Motor neuron (in vitro differentiated cells): Measurements from ENCODE around the gene PAX7. TPM values are rescaled to one million over a fixed set of nuclear protein-coding genes. Genes with fewer than 3 reads are reported as not detected.

Source experiments
- ATAC-seq, 8 experiments: fragments of 200-7000 bp; cut with Tn5 transposase; replicated peaks in 6 of 8; 2 replicates each; pipeline ENCODE4 v1.8.0; 2021; ENCODE audit warnings: mild to moderate bottlenecking in 8 of 8, moderate library complexity in 8 of 8
- H3K27ac ChIP-seq, 2 donors: fragments of 250-450 bp; sonication (Bioruptor Pico); 2 replicates each; pipeline ENCODE4 v1.9.0; 2021; ENCODE audit warnings: antibody characterized with exemption in 2 of 2, mild to moderate bottlenecking in 2 of 2, moderate library complexity in 1 of 2
- H3K4me1 ChIP-seq, 2 donors: fragments of 250-450 bp; sonication (Bioruptor Pico); replicated peaks in 1 of 2; 2 replicates each; pipeline ENCODE4 v1.6.1; 2021; ENCODE audit warnings: antibody characterized with exemption in 2 of 2, mild to moderate bottlenecking in 2 of 2, moderate library complexity in 1 of 2
- H3K4me3 ChIP-seq, 5 donors: fragments of 250-450 bp; sonication (Bioruptor Pico); 2 replicates each; pipeline ENCODE4 v1.9.0; 2021; ENCODE audit warnings: antibody characterized with exemption in 5 of 5, mild to moderate bottlenecking in 5 of 5, moderate library complexity in 4 of 5
- WGBS, 10 experiments: fragments of 450-650 bp; shearing (Covaris generic); methylation state at CpG; one replicate each; pipeline ENCODE4 v1.0.0; 2022; 5-methylcytosine and 5-hydroxymethylcytosine counted together
- in situ Hi-C, 9 experiments: fragments of 400-800 bp; cut with MboI; loops; one replicate each; pipeline ENCODE4 v1.15.0; 2021; ENCODE audit warnings: low sequenced_read_pairs in 9 of 9, low pct_unique_long_range_greater_than_20kb in 2 of 9; ENCODE audit not compliant: unreplicated experiment in 9 of 9
- total RNA-seq, 8 experiments: library from RNA; unstranded; fragments of 300-600 nt; gene quantifications; 2 replicates each; pipeline versions ENCODE4 v1.2.3 to v1.2.4, GENCODE V29; 2022

PAX7 gene
- total RNA-seq, 8 experiments from 2014 or later = 0.05 to 0.76 (median 0.18) TPM; not detected in 1

DNA sequence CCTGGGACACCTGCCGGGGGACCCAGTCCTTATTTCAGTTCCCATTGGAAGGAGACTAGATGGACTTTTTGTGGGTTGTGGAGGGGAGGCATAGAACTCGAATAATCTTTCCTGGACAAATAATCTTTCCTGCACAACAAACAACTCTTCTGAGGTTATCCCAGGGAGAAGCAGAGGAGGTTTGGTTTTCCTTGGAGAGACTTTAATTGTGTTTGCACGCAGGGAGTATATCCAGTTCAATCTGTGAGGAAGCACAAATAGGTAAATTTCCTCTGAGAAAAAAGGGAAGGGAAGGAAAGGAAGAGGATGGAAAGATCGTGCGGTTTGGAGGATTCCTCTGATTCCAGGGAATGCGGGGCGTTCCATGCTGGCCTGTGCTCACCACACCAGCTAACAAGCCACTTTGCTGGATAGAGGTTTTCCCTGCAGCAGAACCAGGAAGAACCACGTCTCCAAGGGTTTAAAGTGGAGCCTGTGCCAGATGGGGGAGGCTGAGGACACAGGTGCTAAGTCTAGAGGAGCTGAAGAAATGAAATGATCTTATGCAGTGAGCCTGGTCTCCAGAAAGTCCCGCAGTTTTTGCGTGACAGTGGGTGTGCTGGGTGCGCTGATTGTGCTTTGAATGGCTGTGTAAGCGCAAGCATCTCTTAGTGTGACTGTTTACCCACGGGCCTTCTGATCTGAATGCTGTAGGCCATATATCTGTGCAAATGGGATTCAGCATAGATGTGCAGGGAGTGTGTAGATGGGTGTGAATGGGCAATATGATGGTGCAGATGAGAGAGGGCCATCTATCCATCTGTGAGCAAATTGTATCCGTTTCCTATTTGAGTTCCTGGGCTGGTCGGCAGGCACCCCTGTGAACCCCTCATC lies 7.6 kb downstream of the PAX7 start:
- ATAC-seq = no peak
- H3K27ac ChIP-seq = no peak overlapping the region
- WGBS, 10 experiments = 0 to 14% (median 5%) methylated on average over 1 to 12 of the region's 15 CpGs
- no peak overlapping the region for H3K4me3 ChIP-seq
- in situ Hi-C loops = no loop called here
- H3K4me1 ChIP-seq = peaks cover 1 to 21% of the 10 kb centered on the region in 2 donors

DNA sequence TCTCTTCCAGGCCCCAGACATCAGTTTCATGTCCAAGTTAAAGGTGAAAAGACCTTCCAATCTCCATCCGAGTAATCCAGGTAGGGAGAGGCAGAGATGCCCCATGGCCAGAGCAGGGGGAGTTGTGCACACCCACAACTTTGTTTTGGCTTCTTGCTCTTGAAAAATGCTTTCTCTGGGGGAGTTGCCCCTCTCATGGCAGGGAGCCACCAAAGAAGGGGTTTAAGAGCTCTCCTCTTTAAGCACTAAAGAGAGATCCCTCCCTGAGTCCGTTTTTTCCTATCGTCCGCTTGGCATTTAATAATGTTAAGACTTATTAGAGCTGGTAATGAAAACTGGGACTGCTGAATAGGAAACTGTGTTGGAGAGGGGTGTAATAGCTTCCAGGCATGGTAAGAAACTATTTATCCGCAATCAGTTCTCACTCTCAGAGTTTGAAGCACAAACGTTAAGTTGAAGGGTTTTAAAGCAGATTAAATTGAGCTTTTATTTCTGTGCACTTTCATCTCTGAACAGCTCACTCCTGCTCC lies 8.3 kb downstream of the PAX7 start:
- H3K4me1 ChIP-seq = peaks cover 8 to 27% of the 10 kb centered on the region in 2 donors
- in situ Hi-C loops = no loop called here

DNA sequence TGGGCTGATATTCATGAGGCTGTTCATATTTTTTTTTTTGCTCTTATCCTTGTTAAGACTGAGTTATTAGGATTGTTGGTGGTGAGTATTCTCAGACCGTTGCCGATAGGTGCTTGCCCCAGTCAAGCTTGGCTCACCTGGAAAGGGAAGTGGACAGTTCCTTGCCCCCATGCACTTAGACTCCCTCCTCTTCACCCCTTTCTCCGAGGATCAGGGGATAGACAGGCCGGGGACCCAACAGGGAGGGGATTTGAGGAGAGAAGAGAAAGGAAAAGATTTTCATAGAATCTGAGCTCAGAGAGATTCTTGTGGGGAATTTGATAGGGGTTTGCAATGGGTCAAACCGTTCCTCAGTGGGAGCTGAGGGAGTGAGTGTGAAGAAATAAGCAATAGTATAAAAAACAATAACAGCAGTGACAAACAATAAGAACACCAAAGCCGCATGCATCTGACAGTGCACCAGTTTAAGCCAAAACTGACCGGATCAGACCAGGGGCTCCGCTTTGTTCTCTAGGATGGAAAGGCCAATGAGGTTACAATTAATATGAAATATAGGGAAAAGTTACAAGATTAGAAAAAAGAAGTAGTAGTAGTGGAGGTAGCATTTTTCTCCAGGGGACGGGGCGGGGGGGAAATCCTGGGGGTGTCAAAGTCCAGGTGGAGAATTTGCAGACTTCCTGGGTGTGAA lies 8.9 kb downstream of the PAX7 start:
- 0 to 11% (median 3%) methylated on average over 4 to 8 of the region's 10 CpGs; no CpG with 5 or more reads in 1 of the 10 experiments for WGBS, 10 experiments
- no peak for ATAC-seq
- in situ Hi-C loops = no loop called here
- H3K4me1 ChIP-seq = peaks cover 8 to 27% of the 10 kb centered on the region in 2 donors
- H3K4me3 ChIP-seq = no peak overlapping the region
- no peak overlapping the region for H3K27ac ChIP-seq

More for the DNA sequence above, 8.3 kb downstream of the PAX7 start:
- ATAC-seq = no peak
- no peak overlapping the region for H3K4me3 ChIP-seq
- no peak overlapping the region for H3K27ac ChIP-seq
- WGBS, 10 experiments = 0 to 20% (median 5%) methylated on average over 1 to 6 of the region's 6 CpGs; no CpG with 5 or more reads in 1 of the 10 experiments

DNA sequence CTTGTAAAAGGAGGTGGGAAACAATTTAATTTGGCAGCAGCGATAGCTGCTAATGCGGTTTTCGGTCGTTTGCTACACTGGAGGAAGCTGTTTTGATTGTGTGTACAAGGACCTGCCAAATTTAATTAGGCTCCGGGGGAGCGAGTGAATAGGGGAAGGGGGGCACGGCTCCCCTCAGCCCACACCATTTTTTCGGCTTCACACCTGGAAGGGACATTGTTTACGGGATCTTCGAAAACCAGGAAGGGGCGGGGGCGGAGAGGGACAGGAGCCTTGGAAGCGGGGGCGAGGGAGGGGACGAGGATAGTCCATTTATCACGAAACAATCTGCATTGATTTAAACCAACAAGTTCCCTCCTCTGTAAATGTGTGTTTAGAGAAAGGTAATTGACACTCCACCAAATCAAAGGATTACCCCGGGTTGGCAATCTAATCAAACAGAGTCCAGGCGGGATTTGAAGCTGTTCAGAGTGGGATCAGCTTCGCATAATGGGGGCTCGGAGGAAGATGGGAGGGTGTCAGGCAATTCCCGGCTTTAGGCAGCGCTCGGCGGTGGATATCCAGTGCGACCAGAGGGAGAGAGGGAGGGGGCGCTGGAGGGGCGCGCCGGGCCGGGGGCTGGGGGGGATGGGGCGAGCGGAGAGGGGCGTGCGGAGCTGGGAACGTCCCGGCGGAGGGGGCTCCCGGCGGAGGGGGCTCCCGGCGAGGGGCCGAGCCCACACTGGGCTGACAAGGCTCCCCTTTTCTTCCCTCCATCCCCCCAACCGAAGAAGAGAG lies 9.8 kb downstream of the PAX7 start:
- peaks cover 8 to 32% of the 10 kb centered on the region in 2 donors for H3K4me1 ChIP-seq
- H3K27ac ChIP-seq = no peak overlapping the region
- in situ Hi-C loops = no loop called here
- ATAC-seq = no peak
- H3K4me3 ChIP-seq = no peak overlapping the region
- WGBS, 10 experiments = 0 to 10% (median 1%) methylated on average over 1 to 20 of the region's 43 CpGs; no CpG with 5 or more reads in 1 of the 10 experiments

DNA sequence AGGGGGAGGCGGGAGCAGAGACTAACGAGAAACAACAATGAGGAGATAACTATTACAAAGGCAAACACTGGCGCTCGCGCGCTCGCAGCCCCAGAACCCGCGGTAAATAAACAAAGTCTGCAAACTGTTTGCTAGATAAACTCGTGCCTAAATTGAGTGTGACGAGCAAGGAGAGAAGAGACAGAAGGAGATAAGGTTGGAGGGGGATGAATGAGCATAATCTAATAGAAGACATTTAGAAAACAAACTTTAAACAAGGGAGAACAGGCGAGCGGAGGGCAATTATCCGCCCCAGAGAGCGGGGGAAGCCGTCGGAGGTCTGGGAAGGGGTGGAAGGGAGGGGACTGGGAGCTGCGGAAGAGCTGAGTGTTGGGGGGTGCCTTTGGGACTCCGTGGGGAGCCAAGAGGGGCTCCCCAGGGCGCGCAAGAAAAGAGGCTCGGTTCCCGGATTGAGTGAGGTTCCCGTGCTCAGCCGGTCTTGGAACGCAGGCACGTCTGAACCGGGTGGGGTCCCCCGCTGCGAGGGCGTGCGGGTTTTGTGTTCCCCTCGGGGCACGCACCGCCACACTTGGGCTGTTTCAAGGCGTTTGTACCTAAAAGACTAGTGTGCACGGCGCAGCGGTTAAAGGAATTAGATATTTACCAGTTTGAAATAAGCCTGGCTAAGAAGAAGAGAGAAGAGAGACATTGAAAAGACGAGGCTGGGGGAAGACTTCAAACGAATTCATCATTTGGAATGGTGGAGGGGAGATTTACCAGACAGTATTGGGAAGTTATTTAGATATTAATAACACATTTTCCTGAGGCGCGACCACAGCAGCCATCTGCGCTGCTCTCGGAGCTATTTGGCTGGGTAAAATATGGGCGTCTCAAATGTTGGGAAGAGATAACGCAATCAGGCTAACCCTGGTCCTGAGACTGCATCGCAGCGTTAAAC lies 10.6 kb downstream of the PAX7 start:
- WGBS, 10 experiments = 0 to 6% (median 2%) methylated on average over 3 to 38 of the region's 49 CpGs; no CpG with 5 or more reads in 1 of the 10 experiments
- Histone ChIP-seq H3K27ac (no peak overlapping the region), H3K4me1 (peaks cover 8 to 38% of the 10 kb centered on the region in 2 donors), H3K4me3 (no peak overlapping the region)
- no peak for ATAC-seq
- in situ Hi-C loops = no loop called here

DNA sequence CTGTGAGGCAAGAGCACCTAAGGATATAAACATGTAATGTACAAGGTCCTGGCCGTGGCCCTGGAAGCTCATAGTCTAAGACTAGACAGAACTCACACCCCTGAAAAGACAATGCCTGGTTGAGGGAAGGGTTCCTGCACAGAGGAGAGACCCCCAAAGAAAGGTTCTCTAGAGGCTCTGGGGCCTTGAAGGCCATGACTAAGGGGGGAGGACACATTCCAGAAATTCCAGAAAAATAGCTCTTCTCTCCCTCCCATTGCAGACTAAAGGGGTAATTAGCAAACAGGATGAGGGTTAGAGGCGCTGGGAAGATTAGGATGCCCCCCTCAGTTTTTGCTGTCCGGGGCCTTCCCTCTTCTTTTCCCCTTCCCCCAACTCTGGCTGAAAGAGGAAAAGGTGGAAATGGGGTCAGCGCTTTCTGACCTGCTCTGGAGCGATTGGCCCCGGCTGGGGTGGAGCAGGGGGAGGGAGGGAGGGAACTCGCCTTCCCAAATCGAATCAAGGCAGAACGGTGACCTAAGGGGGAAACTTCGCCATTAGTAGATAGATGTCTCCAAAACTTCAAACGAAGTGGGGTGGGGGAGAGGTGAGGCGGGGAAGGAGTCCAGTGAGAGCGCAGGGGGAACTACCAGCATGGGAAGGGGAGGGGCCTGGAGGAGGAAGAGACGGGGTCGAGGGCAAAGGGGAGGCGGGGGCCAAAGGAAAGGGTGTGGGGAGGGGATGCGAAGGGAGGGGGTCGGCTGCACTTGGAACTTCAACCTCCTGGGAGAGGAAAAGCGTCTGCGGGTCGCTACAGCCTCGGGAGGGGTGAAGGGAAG lies 11.8 kb downstream of the PAX7 start:
- Histone ChIP-seq H3K4me3 (no peak overlapping the region), H3K4me1 (peaks cover 11 to 44% of the 10 kb centered on the region in 2 donors), H3K27ac (no peak overlapping the region)
- no peak for ATAC-seq
- in situ Hi-C loops = no loop called here
- 0 to 20% (median 6%) methylated on average over 1 to 6 of the region's 22 CpGs; no CpG with 5 or more reads in 3 of the 10 experiments for WGBS, 10 experiments

DNA sequence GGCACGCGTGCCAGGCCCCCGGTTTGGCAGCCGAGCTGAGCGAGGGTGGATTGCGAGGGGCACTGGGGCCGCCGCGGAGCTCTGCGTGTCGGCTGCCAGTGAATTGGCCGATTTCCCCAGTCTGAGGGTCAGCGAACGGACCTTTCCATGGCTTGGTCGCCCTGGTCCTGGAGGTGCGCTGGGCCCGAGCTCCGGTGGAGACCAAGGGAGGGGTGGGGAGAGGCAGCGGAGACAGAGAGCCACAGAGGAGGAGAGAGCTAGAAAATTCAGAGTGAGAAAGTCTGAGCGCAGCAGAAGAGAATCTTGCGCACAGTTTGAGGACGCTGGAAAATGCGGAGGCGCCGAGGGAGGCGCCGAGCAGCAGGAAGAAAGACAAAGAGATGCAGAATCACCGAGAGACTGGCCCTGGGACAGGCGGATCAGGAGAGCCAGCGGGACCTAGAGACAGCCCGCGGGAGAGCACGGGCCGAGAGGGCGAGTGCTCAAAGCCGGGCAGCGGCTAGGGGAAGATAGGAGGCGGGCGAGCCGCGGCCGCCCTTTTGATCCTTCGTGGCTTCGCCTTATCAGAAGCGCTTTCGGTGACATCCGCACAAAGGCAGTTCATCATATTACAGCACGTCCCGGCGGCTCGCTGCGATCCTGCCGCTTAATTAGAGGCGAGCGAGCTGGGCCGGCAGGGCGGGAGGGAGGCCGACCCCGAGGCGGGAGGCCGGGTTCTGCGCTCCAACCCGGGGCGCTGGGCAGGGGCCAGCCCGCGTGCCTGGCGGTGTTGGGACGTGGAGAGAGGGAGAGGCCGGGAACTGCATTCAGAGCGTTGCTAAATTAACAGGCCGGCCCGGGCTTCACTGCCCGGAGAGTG lies 12.7 kb downstream of the PAX7 start:
- peak; percentile 27 to 61 (median 46) for ATAC-seq
- WGBS, 10 experiments = 0 to 2% (median 0%) methylated on average over 1 to 38 of the region's 73 CpGs; no CpG with 5 or more reads in 2 of the 10 experiments
- in situ Hi-C loops = no loop called here
- Histone ChIP-seq H3K27ac (no peak overlapping the region), H3K4me1 (peaks cover 11 to 42% of the 10 kb centered on the region in 2 donors), H3K4me3 (peak overlapping the region in 3 of 5 donors; percentile 1 to 22 (median 6))

DNA sequence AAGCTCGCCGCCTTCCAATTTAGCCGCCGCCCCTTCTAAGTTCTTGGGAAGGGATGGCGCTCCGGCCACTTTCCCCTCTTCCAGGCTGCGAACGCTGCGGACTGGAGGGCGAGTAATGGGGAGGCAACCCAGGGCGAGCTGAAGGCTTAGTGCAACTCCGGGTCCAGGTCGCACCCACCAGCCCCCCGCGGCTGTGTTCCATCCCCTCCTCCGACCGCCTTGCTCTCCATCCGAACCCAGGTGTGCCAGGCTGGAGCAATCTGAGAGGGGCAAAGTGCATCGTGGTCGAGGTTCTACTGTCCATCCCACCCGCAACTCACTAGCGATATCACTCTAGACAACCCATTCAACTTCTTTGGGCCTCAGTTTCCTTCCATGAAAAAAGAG lies 13.4 kb downstream of the PAX7 start:
- WGBS, 10 experiments = 0 to 10% (median 1%) methylated on average over 3 to 13 of the region's 22 CpGs; no CpG with 5 or more reads in 3 of the 10 experiments
- Histone ChIP-seq H3K4me1 (peaks cover 11 to 42% of the 10 kb centered on the region in 2 donors), H3K27ac (no peak overlapping the region), H3K4me3 (no peak overlapping the region)
- in situ Hi-C loops = no loop called here
- no peak for ATAC-seq

DNA sequence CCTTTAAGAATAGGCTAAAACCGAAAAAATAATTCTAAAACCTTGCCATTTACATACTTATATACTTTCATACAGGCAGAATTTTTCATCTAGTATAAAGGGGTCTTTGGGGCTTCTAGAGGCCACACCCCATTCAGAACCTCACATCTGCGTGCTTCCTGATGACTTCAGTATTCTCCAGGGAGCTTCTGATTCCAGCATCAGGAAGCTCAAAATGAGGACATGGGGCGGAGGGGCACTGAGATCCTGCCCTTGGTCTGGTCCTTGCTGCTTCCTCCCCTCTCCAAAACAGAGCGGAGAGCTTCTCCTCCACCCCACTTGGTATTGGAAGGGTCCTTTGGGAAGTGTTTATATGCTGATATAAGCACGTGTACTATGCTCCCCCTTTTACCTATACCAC lies 13.8 kb downstream of the PAX7 start:
- H3K4me3 ChIP-seq = no peak overlapping the region
- no peak for ATAC-seq
- in situ Hi-C loops = no loop called here
- peaks cover 11 to 42% of the 10 kb centered on the region in 2 donors for H3K4me1 ChIP-seq
- no peak overlapping the region for H3K27ac ChIP-seq
- WGBS, 10 experiments = 0 to 14% (median 3%) methylated on average over 1 to 5 of the region's 5 CpGs; no CpG with 5 or more reads in 2 of the 10 experiments

DNA sequence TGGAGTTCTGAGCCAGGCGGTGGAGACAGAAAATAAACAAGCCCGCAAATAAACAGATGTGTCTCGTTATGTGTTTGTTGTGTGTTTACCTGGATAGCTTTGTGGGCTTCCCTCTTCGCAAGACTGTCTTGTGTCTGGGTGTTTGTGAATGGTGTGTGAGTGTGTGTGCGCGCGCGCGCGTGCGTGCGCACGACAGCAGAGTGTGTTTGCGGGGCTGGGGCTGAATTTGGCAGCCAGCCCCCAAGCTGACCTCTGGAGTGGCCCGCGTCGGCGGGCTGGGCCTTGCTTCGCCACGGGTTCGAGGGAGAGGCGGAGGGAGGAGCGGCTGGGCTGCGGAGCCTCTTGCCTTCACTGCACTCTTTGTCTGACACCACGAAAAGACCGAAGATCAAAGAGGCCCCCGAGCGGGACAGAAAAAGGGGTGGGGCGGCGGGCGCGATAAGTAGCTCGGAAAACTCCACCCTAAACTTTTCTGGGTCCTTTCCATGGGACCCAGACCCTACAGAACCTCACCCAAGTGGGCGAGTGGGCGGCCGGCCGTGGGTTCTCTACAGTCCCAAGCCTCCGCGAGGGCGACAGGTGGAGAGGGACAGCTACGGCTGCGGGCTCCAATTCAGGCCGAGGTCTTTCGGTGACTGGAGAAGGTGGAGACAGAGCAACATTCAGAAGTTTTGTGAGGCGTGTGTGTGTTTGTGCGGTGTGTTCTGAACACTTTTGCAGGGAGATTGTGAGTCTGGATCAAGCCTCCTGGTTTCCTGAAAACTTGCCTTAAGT lies 14.5 kb downstream of the PAX7 start:
- 0 to 2% (median 0%) methylated on average over 1 to 35 of the region's 46 CpGs; no CpG with 5 or more reads in 2 of the 10 experiments for WGBS, 10 experiments
- no peak overlapping the region for H3K27ac ChIP-seq
- in situ Hi-C loops = no loop called here
- H3K4me3 ChIP-seq = no peak overlapping the region
- ATAC-seq = no peak
- H3K4me1 ChIP-seq = peaks cover 11 to 39% of the 10 kb centered on the region in 2 donors
